GM12878 (cell line): ENCODE results near the gene VWA3A.
"Not testable (repeated sequence)": the region's sequence is repeated elsewhere in the genome, so short reads cannot be mapped to it uniquely, and the experiment has no call there.

Source experiments
- JUND ChIP-seq: IDR thresholded peaks from 2 replicates; pipeline ENCODE4 v1.6.1; 2012; ENCODE audit warnings: low read depth, mild to moderate bottlenecking, low read length, improper control_type of control experiment, moderate library complexity
- NR2C1 ChIP-seq: fragments of 450-650 bp; IDR thresholded peaks from 2 replicates; pipeline ENCODE4 v1.6.1; 2017; ENCODE audit warnings: antibody characterized with exemption, mild to moderate bottlenecking, moderate library complexity
- NR2C2 ChIP-seq: IDR thresholded peaks from 2 replicates; pipeline ENCODE4 v1.6.1; 2011; ENCODE audit warnings: borderline replicate concordance, low read depth; ENCODE audit not compliant: control insufficient read depth, insufficient read length
- TF ChIP-seq, protein P1 (sequence below), 3 experiments: IDR thresholded peaks in 2 of 3; conservative IDR thresholded peaks in 1 of 3; 2 replicates each; pipeline ENCODE4 v1.5.1; 2011; ENCODE audit warnings: low read depth in 3 of 3, low read length in 3 of 3, mild to moderate bottlenecking in 3 of 3, control low read depth in 2 of 3, moderate library complexity in 2 of 3, inconsistent platforms in 1 of 3, mixed read lengths in 1 of 3; ENCODE audit not compliant: control insufficient read depth in 2 of 3, insufficient read depth in 1 of 3; ENCODE audit errors: extremely low read depth in 1 of 3
- TF ChIP-seq, protein P2 (sequence below): fragments of 450-650 bp; IDR thresholded peaks from 2 replicates; pipeline ENCODE4 v1.6.1; 2017; ENCODE audit warnings: antibody characterized with exemption, mild to moderate bottlenecking, moderate library complexity
- TF ChIP-seq, protein P3 (sequence below): fragments of 450-650 bp; IDR thresholded peaks from 2 replicates; pipeline ENCODE4 v1.6.1; 2016; ENCODE audit warnings: mild to moderate bottlenecking

DNA sequence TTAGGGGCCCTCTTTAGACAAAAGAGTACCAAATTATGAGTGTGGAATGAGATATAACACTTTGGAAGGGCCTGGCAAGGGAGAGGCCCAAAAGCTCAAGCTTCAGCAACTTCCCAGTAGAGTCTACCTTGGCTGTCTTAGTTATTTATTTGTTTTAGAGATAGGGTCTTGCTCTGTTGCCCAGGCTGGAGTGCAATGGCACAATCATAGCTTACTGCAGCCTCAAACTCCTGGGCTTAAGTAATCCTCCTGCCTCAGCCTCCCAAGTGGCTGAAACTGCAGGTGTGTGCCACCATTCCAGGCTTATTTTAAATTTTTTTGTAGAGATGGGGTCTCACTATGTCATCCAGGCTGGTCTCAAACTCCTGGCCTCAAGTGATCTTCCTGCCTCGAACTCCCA, 80.3 kb downstream of the VWA3A start:
- TF ChIP-seq NR2C2, NR2C1, JUND: not testable (repeated sequence)
- TF ChIP-seq, protein P1, sequence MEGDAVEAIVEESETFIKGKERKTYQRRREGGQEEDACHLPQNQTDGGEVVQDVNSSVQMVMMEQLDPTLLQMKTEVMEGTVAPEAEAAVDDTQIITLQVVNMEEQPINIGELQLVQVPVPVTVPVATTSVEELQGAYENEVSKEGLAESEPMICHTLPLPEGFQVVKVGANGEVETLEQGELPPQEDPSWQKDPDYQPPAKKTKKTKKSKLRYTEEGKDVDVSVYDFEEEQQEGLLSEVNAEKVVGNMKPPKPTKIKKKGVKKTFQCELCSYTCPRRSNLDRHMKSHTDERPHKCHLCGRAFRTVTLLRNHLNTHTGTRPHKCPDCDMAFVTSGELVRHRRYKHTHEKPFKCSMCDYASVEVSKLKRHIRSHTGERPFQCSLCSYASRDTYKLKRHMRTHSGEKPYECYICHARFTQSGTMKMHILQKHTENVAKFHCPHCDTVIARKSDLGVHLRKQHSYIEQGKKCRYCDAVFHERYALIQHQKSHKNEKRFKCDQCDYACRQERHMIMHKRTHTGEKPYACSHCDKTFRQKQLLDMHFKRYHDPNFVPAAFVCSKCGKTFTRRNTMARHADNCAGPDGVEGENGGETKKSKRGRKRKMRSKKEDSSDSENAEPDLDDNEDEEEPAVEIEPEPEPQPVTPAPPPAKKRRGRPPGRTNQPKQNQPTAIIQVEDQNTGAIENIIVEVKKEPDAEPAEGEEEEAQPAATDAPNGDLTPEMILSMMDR (IDR thresholded peaks at IDR 0.05 in 2 of 3, conservative IDR thresholded peaks at IDR 0.05 in 1 of 3; ENCODE audit: control insufficient read depth in 2 of 3, extremely low read depth in 1 of 3, insufficient read depth in 1 of 3, low read depth in 3 of 3, low read length in 3 of 3): not testable (repeated sequence)
- TF ChIP-seq, protein P2, sequence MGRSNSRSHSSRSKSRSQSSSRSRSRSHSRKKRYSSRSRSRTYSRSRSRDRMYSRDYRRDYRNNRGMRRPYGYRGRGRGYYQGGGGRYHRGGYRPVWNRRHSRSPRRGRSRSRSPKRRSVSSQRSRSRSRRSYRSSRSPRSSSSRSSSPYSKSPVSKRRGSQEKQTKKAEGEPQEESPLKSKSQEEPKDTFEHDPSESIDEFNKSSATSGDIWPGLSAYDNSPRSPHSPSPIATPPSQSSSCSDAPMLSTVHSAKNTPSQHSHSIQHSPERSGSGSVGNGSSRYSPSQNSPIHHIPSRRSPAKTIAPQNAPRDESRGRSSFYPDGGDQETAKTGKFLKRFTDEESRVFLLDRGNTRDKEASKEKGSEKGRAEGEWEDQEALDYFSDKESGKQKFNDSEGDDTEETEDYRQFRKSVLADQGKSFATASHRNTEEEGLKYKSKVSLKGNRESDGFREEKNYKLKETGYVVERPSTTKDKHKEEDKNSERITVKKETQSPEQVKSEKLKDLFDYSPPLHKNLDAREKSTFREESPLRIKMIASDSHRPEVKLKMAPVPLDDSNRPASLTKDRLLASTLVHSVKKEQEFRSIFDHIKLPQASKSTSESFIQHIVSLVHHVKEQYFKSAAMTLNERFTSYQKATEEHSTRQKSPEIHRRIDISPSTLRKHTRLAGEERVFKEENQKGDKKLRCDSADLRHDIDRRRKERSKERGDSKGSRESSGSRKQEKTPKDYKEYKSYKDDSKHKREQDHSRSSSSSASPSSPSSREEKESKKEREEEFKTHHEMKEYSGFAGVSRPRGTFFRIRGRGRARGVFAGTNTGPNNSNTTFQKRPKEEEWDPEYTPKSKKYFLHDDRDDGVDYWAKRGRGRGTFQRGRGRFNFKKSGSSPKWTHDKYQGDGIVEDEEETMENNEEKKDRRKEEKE: not testable (repeated sequence)
- TF ChIP-seq, protein P3, sequence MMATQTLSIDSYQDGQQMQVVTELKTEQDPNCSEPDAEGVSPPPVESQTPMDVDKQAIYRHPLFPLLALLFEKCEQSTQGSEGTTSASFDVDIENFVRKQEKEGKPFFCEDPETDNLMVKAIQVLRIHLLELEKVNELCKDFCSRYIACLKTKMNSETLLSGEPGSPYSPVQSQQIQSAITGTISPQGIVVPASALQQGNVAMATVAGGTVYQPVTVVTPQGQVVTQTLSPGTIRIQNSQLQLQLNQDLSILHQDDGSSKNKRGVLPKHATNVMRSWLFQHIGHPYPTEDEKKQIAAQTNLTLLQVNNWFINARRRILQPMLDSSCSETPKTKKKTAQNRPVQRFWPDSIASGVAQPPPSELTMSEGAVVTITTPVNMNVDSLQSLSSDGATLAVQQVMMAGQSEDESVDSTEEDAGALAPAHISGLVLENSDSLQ: not testable (repeated sequence)
